ENCODE results near the gene LRCH3. TPM values are rescaled to one million over a fixed set of nuclear protein-coding genes. Genes with fewer than 3 reads are reported as not detected.

The LRCH3 gene
- total RNA-seq, 4 donors from 2014 or later = 47.3 to 74.1 (median 70.6) TPM

DNA sequence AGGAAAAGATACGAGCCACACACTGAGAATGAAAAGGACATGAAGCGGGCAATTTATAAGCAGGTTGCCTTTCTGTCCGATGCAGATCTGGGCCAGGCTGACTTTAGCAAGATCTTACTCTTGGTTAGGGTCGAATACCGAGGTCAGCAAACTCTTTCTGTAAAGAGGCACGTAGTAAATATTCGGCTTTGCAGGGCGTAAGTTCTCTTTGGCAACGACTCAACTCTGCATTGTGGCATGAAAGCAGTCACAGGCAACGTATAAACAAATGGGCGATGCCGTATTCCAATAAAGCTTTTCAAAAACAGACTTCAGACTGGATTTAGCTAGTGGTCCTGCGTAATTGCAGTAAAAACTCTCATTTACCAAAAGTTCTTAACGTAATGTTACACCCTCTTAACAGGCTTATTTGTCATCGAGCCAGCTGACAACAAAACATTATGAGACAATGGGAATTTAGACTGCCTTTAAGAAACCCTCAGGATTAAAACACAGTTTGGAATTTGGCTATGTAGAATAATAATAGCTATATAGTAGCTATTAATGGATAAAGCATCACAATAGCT, 145.8 kb downstream of the LRCH3 start:
- no peak overlapping the region for H3K4me3 ChIP-seq
- H3K27ac ChIP-seq = no peak overlapping the region
- no peak for DNase-seq (ENCODE audit: low spot score in 2 of 2)
- WGBS, 2 donors = 72 to 83% methylated on average over 15 of the region's 15 CpGs
- H3K9me3 ChIP-seq = no peaks in the 10 kb centered on the region
- H3K4me1 ChIP-seq = no peaks in the 10 kb centered on the region
- TF ChIP-seq, protein P1, sequence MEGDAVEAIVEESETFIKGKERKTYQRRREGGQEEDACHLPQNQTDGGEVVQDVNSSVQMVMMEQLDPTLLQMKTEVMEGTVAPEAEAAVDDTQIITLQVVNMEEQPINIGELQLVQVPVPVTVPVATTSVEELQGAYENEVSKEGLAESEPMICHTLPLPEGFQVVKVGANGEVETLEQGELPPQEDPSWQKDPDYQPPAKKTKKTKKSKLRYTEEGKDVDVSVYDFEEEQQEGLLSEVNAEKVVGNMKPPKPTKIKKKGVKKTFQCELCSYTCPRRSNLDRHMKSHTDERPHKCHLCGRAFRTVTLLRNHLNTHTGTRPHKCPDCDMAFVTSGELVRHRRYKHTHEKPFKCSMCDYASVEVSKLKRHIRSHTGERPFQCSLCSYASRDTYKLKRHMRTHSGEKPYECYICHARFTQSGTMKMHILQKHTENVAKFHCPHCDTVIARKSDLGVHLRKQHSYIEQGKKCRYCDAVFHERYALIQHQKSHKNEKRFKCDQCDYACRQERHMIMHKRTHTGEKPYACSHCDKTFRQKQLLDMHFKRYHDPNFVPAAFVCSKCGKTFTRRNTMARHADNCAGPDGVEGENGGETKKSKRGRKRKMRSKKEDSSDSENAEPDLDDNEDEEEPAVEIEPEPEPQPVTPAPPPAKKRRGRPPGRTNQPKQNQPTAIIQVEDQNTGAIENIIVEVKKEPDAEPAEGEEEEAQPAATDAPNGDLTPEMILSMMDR (IDR thresholded peaks at IDR 0.05) = no peak
- TF ChIP-seq EP300 (IDR thresholded peaks at IDR 0.05) (no peak), POLR2A (IDR thresholded peaks at IDR 0.05) (no peak)
- H3K36me3 ChIP-seq = peaks cover 0 to 13% (median 0%) of the 10 kb centered on the region in 3 donors
- H3K27me3 ChIP-seq = no peaks in the 10 kb centered on the region

Small RNAs within 50 kb of the gene (small RNA-seq; reads per million reads assigned to genes)
- not detected for gene RNU6-858P

Other genes with a start within 250 kb of the LRCH3 start
- gene BDH1, start 235.3 kb upstream of the LRCH3 start, total RNA-seq = 10 to 100 TPM; 15.1 to 24.3 (median 18.7) TPM
- 100 to 1,000 TPM in 2 of 4 donors, 10 to 100 TPM in 2; 63.6 to 168 (median 102) TPM for gene RUBCN, start 54.4 kb upstream of the LRCH3 start, total RNA-seq
- gene FYTTD1, start 41.4 kb upstream of the LRCH3 start, total RNA-seq = 10 to 100 TPM; 27.2 to 48.6 (median 41.2) TPM
- gene RPL35A, start 158.9 kb downstream of the LRCH3 start, total RNA-seq = 100 to 1,000 TPM; 250 to 531 (median 413) TPM
- gene LMLN, start 169.0 kb downstream of the LRCH3 start, total RNA-seq = 1 to 10 TPM; 5.7 to 9.0 (median 7.1) TPM

All from tibial nerve (tissue), 4 donors.